Stimulated activated CD8-positive, alpha-beta memory T cell treated with anti-CD3 and anti-CD28 coated beads, Interleukin-12 subunit alpha, Interleukin-12 subunit beta, amount 100 ng/mL, for 24 hours (primary cell): ENCODE measurements around the gene QPRT.
"Not testable (repeated sequence)": the region's sequence is repeated elsewhere in the genome, so short reads cannot be mapped to it uniquely, and the experiment has no call there.

Source experiments
- DNase-seq: peaks from one replicate; pipeline ENCODE4 v3.0.0-alpha.2; 2020; ENCODE audit errors: extremely low read depth

The QPRT gene

GRCh38 chr16:29663016-29663806 is 15.8 kb upstream of the QPRT start, which contains the start of gene SPN:
TSS of gene SPN (plus strand) at chr16:29663247. CDS start at chr16:29663729, 482 bp downstream.
- no peak for DNase-seq

DNA sequence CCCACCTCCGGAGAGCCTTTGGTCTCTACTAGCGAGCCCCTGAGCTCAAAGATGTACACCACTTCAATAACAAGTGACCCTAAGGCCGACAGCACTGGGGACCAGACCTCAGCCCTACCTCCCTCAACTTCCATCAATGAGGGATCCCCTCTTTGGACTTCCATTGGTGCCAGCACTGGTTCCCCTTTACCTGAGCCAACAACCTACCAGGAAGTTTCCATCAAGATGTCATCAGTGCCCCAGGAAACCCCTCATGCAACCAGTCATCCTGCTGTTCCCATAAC is 15.2 kb upstream of the QPRT start:
- no peak for DNase-seq

- no peak for DNase-seq
These were observed 14.7 kb upstream of the QPRT start for GRCh38 chr16:29664091-29664921.

DNA sequence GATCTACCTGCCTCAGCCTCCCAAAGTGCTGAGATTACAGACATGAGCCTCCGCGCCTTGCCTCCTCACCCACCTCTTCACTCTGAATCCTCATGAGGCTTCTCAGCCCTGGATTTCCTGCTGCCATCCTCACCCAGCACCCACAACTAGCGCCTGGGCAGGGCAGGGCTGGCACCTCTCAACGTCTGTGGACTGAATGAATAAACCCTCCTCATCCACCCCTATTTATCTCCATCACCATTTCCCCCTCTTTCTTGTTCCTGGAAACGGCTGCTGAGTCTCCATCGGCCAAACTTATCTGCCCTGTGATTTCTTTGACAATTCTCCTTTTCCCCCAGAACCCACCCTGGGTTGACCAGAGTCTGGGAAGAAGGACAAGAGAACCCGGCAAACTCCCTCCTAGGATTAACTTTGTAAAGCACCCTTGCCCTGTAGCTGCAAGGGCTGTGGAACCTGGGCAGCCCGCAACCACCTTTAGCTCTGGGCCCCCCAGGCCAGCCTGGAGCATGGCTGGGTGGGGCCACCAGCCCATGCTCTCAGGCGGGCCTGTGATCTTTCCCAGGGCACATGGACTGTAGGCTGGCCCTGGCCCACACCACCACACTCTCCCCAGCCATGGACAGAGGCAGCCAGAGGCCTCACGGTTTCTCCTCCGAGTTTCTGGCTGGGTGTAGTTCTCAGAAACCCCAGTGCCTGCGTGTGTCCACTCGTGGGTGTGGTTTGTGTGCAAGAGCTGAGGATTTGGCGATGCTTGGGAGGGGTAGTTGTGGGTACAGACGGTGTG is 13.5 kb upstream of the QPRT start:
- no peak for DNase-seq

GRCh38 chr16:29667322-29667610 is 11.7 kb upstream of the QPRT start:
- not testable (repeated sequence) for DNase-seq

GRCh38 chr16:29667755-29668154 is 11.2 kb upstream of the QPRT start:
- DNase-seq: no peak

DNA sequence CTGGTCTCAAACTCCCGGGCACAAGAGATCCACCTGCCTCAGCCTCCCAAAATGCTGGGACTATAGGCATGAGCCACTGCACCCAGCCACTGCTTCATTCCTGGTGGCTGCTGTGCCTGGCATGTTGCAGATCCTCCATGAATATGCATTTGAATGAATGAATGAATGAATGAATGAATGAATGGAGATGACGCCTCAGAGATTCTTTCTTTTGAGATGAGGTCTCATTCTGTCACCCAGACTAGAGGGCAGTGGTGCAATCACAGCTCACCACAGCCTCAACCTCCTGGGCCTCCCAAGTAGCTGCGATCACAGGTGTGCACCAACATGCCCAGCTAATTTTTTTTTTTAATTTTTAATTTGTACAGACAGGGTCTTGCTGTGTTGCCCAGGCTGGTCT is 10.7 kb upstream of the QPRT start:
- no peak for DNase-seq

DNA sequence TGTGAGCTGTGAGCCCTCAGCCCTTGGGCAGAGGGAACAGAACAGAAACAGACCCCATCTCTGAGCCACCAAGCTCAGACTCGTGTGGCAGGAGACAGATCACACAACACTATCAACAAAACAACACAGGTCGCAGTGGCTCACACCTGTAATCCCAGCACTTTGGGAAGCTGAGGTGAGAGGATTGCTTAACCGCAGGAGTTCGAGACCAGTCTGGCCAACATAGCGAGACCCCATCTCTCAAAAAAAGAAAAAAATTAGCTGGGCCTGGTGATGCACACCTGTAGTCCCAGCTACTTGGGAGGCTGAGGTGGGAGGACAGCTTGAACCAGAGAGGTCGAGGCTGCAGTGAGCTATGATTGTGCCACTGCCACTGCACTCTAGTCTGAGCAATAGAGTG is 5.5 kb upstream of the QPRT start:
- DNase-seq: no peak

DNA sequence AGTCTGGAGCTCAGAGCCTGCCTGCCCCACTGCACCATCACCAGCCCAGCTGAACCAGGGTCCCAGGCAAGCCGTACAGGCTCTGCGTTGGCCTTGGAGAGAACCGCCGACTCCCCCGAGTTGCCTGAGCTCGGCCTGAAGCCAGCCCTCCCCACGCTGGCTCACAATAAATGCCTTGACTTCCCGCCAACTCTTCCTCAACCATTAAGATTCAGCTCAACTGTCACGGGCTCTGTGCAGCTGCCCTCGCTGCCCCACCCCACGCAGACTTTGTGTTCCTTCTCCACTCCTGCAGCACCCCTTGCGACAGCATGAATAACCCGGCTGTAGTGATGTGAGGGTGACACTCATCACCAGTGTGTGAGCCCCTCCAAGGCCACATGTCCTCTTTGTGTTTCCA is 4.8 kb upstream of the QPRT start:
- DNase-seq: no peak

- no peak for DNase-seq
These were observed 3.0 kb upstream of the QPRT start for GRCh38 chr16:29675811-29676643.

- DNase-seq: no peak
These were observed 1.8 kb upstream of the QPRT start for GRCh38 chr16:29676989-29677785.

- no peak for DNase-seq
These were observed 1.2 kb downstream of the QPRT start for GRCh38 chr16:29680180-29680598.

GRCh38 chr16:29683543-29684090 is 4.6 kb downstream of the QPRT start:
- DNase-seq: no peak

- DNase-seq: no peak
These were observed 5.7 kb downstream of the QPRT start for GRCh38 chr16:29684679-29685078.

GRCh38 chr16:29686740-29687332 is 7.9 kb downstream of the QPRT start:
- DNase-seq: no peak

- no peak for DNase-seq
These were observed 8.8 kb downstream of the QPRT start for GRCh38 chr16:29687755-29688154.

- DNase-seq: no peak
These were observed 9.2 kb downstream of the QPRT start for GRCh38 chr16:29688172-29688571.

- not testable (repeated sequence) for DNase-seq
These were observed 10.7 kb downstream of the QPRT start for GRCh38 chr16:29689490-29690351.

DNA sequence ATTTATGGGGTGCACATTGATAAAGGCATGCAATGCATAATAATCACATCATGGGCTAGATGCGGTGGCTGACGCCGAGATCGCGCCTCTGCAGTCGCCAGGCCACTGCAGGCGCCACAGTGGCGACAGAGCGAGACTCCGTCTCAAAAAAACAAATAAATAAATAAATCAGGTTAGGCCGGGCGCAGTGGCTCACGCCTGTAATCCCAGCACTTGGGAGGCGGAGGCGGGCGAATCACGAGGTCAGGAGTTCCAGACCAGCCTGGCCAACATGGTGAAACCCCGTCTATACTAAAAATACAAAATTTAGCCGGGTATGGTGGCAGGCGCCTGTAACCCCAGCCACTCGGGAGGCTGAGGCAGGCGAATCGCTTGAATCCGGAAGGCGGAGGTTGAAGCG is 13.6 kb downstream of the QPRT start:
- not testable (repeated sequence) for DNase-seq
